Measurements from ENCODE around the gene NTMT1.
"Not testable (repeated sequence)": the region's sequence is repeated elsewhere in the genome, so short reads cannot be mapped to it uniquely, and the experiment has no call there.

NTMT1 gene

GRCh38 chr9:129649726-129650679, 24.0 kb downstream of the NTMT1 start:
- in situ Hi-C loops (cut with HindIII; ENCODE audit: low sequenced_read_pairs): no loop called here

- in situ Hi-C loops (cut with HindIII; ENCODE audit: low sequenced_read_pairs): no loop called here
Measured at GRCh38 chr9:129650680-129651235, 24.8 kb downstream of the NTMT1 start.

GRCh38 chr9:129653823-129654553, 28.0 kb downstream of the NTMT1 start:
- in situ Hi-C loops (cut with HindIII; ENCODE audit: low sequenced_read_pairs): no loop called here

GRCh38 chr9:129654554-129655040, 28.6 kb downstream of the NTMT1 start:
- in situ Hi-C loops (cut with HindIII; ENCODE audit: low sequenced_read_pairs): no loop called here

- in situ Hi-C loops (cut with HindIII; ENCODE audit: low sequenced_read_pairs): no loop called here
Measured at GRCh38 chr9:129655154-129655553, 29.2 kb downstream of the NTMT1 start.

- in situ Hi-C loops (cut with HindIII; ENCODE audit: low sequenced_read_pairs): no loop called here
Measured at GRCh38 chr9:129655696-129656095, 29.7 kb downstream of the NTMT1 start.

GRCh38 chr9:129656795-129657390, 30.9 kb downstream of the NTMT1 start:
- in situ Hi-C loops (cut with HindIII; ENCODE audit: low sequenced_read_pairs): no loop called here

GRCh38 chr9:129661029-129661428, 35.1 kb downstream of the NTMT1 start:
- in situ Hi-C loops (cut with HindIII; ENCODE audit: low sequenced_read_pairs): no loop called here

- in situ Hi-C loops (cut with HindIII; ENCODE audit: low sequenced_read_pairs): not testable (repeated sequence)
Measured at GRCh38 chr9:129662239-129662638, 36.3 kb downstream of the NTMT1 start.

- in situ Hi-C loops (cut with HindIII; ENCODE audit: low sequenced_read_pairs): no loop called here
Measured at GRCh38 chr9:129664746-129665388, 38.9 kb downstream of the NTMT1 start.

- in situ Hi-C loops (cut with HindIII; ENCODE audit: low sequenced_read_pairs): no loop called here
Measured at GRCh38 chr9:129665389-129665775, 39.4 kb downstream of the NTMT1 start, which contains the start of gene PRRX2. TSS of gene PRRX2 (plus strand) at chr9:129665647. CDS start at chr9:129665868, 221 bp downstream.

GRCh38 chr9:129665814-129666520, 40.0 kb downstream of the NTMT1 start:
- in situ Hi-C loops (cut with HindIII; ENCODE audit: low sequenced_read_pairs): no loop called here

- in situ Hi-C loops (cut with HindIII; ENCODE audit: low sequenced_read_pairs): no loop called here
Measured at GRCh38 chr9:129666575-129666974, 40.6 kb downstream of the NTMT1 start.

GRCh38 chr9:129667378-129667777, 41.4 kb downstream of the NTMT1 start:
- in situ Hi-C loops (cut with HindIII; ENCODE audit: low sequenced_read_pairs): no loop called here

GRCh38 chr9:129667850-129668249, 41.9 kb downstream of the NTMT1 start:
- in situ Hi-C loops (cut with HindIII; ENCODE audit: low sequenced_read_pairs): no loop called here

GRCh38 chr9:129669141-129669718, 43.3 kb downstream of the NTMT1 start:
- in situ Hi-C loops (cut with HindIII; ENCODE audit: low sequenced_read_pairs): no loop called here

GRCh38 chr9:129669946-129670345, 44.0 kb downstream of the NTMT1 start:
- in situ Hi-C loops (cut with HindIII; ENCODE audit: low sequenced_read_pairs): loop anchor here (10.0 kb wide), 1 partner anchor 55 kb away; no protein-coding TSS in a partner anchor

GRCh38 chr9:129671065-129671464, 45.1 kb downstream of the NTMT1 start:
- in situ Hi-C loops (cut with HindIII; ENCODE audit: low sequenced_read_pairs): loop anchor here (10.0 kb wide), 1 partner anchor 54 kb away; no protein-coding TSS in a partner anchor

GRCh38 chr9:129671519-129671918, 45.6 kb downstream of the NTMT1 start:
- in situ Hi-C loops (cut with HindIII; ENCODE audit: low sequenced_read_pairs): loop anchor here (10.0 kb wide), 1 partner anchor 53 kb away; no protein-coding TSS in a partner anchor
